ENCODE measurements around the gene C4B. TPM values are rescaled to one million over a fixed set of nuclear protein-coding genes. Genes with fewer than 3 reads are reported as not detected.

C4B gene
- total and polyA plus RNA-seq, 4 donors = 58.2 to 296 (median 169) TPM

DNA sequence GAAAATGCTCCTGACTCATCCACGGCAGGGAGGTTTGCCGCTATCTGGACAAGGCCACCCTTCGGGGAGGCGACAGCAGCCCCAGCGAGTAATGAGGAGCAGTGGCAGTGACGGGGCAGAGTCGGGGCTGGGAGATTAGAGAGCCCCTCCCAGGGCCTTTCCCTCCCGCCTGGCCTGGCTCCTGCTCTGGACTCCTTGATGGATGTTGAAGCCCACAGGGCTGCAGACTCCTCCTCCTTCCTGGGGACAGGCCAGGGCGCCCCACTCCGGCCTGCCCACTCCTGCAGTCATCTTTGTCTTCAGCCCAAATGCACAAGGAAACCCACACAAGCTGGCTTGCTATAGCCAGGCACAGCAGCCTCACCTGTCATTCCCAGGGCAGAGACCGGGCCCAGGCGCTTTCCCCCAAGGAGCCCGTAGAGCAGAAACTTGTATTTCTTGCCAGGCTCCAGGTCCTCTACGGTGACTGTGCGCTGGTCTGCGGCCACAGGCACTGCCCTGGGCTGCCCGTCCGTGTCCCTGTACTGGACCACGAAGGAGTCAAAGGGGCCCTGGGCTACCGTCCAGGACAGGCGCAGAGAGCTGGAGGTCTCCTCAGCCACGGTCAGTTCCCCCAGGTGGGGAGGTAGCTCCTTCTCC lies 31.3 kb downstream of the C4B start:
- H3K9me3 ChIP-seq (ENCODE audit: control insufficient read depth in 4 of 4, insufficient read depth in 3 of 4, low read length in 3 of 4) = no peaks in the 10 kb centered on the region
- H3K9ac ChIP-seq (ENCODE audit: insufficient read depth in 1 of 2, low read length in 2 of 2) = no peak overlapping the region
- peaks cover 0 to 2% (median 0%) of the 10 kb centered on the region in 3 donors for H3K27me3 ChIP-seq (ENCODE audit: control insufficient read depth in 3 of 3, insufficient read depth in 3 of 3, low read length in 2 of 3)
- no peak overlapping the region for H3K4me3 ChIP-seq
- DNase-seq (peak; percentile 58 to 70 (median 64)), ATAC-seq (ENCODE audit: insufficient read depth, low FRiP score) (no peak)
- peaks cover 0 to 9% (median 0%) of the 10 kb centered on the region in 4 donors for H3K36me3 ChIP-seq (ENCODE audit: control insufficient read depth in 4 of 4, insufficient read depth in 4 of 4, low read length in 4 of 4)
- H3K4me1 ChIP-seq (ENCODE audit: control insufficient read depth in 5 of 5, insufficient read depth in 5 of 5, low read length in 5 of 5) = peaks cover 0 to 15% (median 0%) of the 10 kb centered on the region in 5 donors
- H3K27ac ChIP-seq (ENCODE audit: low read depth in 1 of 2, low read length in 1 of 2) = peak overlapping the region; percentile 4 to 17
- no peak for TF ChIP-seq CTCF (IDR thresholded peaks at IDR 0.05; ENCODE audit: control extremely low read depth, extremely low read depth)
- 79 to 86% methylated on average over 22 of the region's 22 CpGs for WGBS, 2 donors

- TF ChIP-seq CTCF (IDR thresholded peaks at IDR 0.05; ENCODE audit: control extremely low read depth, extremely low read depth) = no peak
- no peak overlapping the region for H3K4me3 ChIP-seq
- ATAC-seq (ENCODE audit: insufficient read depth, low FRiP score) (no peak), DNase-seq (peak; percentile 85 to 91 (median 88))
- peaks cover 0 to 15% (median 0%) of the 10 kb centered on the region in 5 donors for H3K4me1 ChIP-seq (ENCODE audit: control insufficient read depth in 5 of 5, insufficient read depth in 5 of 5, low read length in 5 of 5)
- H3K36me3 ChIP-seq (ENCODE audit: control insufficient read depth in 4 of 4, insufficient read depth in 4 of 4, low read length in 4 of 4) = peaks cover 0 to 9% (median 0%) of the 10 kb centered on the region in 4 donors
- 47 to 60% methylated on average over 13 to 14 of the region's 14 CpGs for WGBS, 2 donors
- H3K27me3 ChIP-seq (ENCODE audit: control insufficient read depth in 3 of 3, insufficient read depth in 3 of 3, low read length in 2 of 3) = peaks cover 0 to 6% (median 0%) of the 10 kb centered on the region in 3 donors
- peak overlapping the region; percentile 4 for H3K27ac ChIP-seq (ENCODE audit: low read depth in 1 of 2, low read length in 1 of 2)
- H3K9ac ChIP-seq (ENCODE audit: insufficient read depth in 1 of 2, low read length in 2 of 2) = no peak overlapping the region
- no peaks in the 10 kb centered on the region for H3K9me3 ChIP-seq (ENCODE audit: control insufficient read depth in 4 of 4, insufficient read depth in 3 of 4, low read length in 3 of 4)
Observed at GRCh38 chr6:32046450-32047083, 32.0 kb downstream of the C4B start.

DNA sequence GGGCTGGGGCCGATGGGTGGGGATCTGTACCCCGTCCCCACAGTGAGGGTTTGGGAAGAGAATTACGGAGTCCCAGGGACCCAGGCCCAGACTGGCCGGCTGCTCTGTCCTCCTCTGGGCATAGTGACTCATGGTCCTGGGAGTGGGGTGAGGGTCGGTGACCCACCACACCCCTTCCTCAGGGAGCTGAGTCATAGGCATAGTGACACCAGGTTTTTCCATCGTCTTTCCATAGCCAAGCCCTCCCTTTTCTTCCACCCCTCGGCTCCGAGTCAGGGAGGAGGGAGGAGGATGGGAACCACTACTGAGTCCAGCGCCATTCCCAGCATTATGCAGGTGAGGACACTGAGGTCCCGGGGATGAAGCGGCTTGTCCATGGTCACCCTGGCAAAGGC lies 32.5 kb downstream of the C4B start:
- peaks cover 0 to 9% (median 0%) of the 10 kb centered on the region in 4 donors for H3K36me3 ChIP-seq (ENCODE audit: control insufficient read depth in 4 of 4, insufficient read depth in 4 of 4, low read length in 4 of 4)
- WGBS, 2 donors = 65 to 85% methylated on average over 11 of the region's 11 CpGs

More for the DNA sequence above, 32.5 kb downstream of the C4B start:
- Histone ChIP-seq H3K27me3 (ENCODE audit: control insufficient read depth in 3 of 3, insufficient read depth in 3 of 3, low read length in 2 of 3) (peaks cover 0 to 6% (median 0%) of the 10 kb centered on the region in 3 donors), H3K27ac (ENCODE audit: low read depth in 1 of 2, low read length in 1 of 2) (peak overlapping the region; percentile 30 to 58), H3K4me3 (no peak overlapping the region), H3K9ac (ENCODE audit: insufficient read depth in 1 of 2, low read length in 2 of 2) (no peak overlapping the region), H3K9me3 (ENCODE audit: control insufficient read depth in 4 of 4, insufficient read depth in 3 of 4, low read length in 3 of 4) (no peaks in the 10 kb centered on the region), H3K4me1 (ENCODE audit: control insufficient read depth in 5 of 5, insufficient read depth in 5 of 5, low read length in 5 of 5) (peaks cover 0 to 15% (median 0%) of the 10 kb centered on the region in 5 donors)
- DNase-seq (peak in 2 of 3 donors; percentile 33 to 41), ATAC-seq (ENCODE audit: insufficient read depth, low FRiP score) (peak; percentile 12)
- no peak for TF ChIP-seq CTCF (IDR thresholded peaks at IDR 0.05; ENCODE audit: control extremely low read depth, extremely low read depth)

Data from lung (tissue), 12 donors.